ENCODE results near the gene TENM3. TPM values are rescaled to one million over a fixed set of nuclear protein-coding genes. Genes with fewer than 3 reads are reported as not detected.

TENM3 gene
- total RNA-seq, 1 experiment from 2014 or later: 34.1 TPM

- CTCF ChIA-PET: interaction anchor here (1.1 kb wide), 1 partner anchor 174 kb away, joined by 3 read pairs; no protein-coding TSS in a partner anchor
- H3K9me3 Mint-ChIP-seq (ENCODE audit: unreplicated experiment): no peaks in the 10 kb centered on the region
- H3K36me3 Mint-ChIP-seq (ENCODE audit: insufficient read depth, unreplicated experiment): peaks cover 7% of the 10 kb centered on the region
- H3K27ac Mint-ChIP-seq (ENCODE audit: low read depth, unreplicated experiment): no peak overlapping the region
- POLR2A ChIA-PET: interaction anchor here (0.8 kb wide), 1 partner anchor 22 kb away, joined by 3 read pairs; no protein-coding TSS in a partner anchor
- H3K27me3 Mint-ChIP-seq (ENCODE audit: insufficient read depth, unreplicated experiment): no peaks in the 10 kb centered on the region
- no peaks in the 10 kb centered on the region for H3K4me1 Mint-ChIP-seq (ENCODE audit: insufficient read depth, unreplicated experiment)
- H3K4me3 Mint-ChIP-seq (ENCODE audit: unreplicated experiment): no peak overlapping the region
- no peak for TF ChIP-seq CTCF (IDR thresholded peaks at IDR 0.05; ENCODE audit: unreplicated experiment)
- BruUV-seq (replicated peaks): no TSS peak
- intact Hi-C loops (cut with micrococcal nuclease): no loop called here
- no peak for DNase-seq (ENCODE audit: unreplicated experiment)
These were observed 517.4 kb downstream of the TENM3 start for GRCh38 chr4:182760551-182761043.

DNA sequence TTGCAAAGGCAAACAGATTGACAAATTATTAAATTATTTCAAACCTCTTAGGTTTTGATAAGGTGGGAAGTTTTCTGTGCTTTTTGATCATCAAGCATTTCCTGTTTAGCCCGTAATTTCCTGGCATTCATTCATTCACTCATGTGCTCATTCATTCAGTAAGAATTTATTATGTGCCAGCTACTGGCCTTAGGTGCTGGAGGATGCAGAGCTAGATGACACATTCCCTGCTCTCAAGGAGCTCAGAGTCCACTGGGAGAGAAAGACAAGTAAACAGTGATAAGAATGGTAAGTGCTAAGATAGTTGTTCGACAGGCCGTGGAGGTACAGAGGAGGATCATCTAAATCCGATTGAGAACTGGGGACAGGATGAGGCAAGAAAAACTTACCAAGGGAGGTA is 520.9 kb downstream of the TENM3 start:
- Mint-ChIP-seq H3K4me3 (ENCODE audit: unreplicated experiment) (no peak overlapping the region), H3K36me3 (ENCODE audit: insufficient read depth, unreplicated experiment) (no peaks in the 10 kb centered on the region), H3K27ac (ENCODE audit: low read depth, unreplicated experiment) (no peak overlapping the region), H3K27me3 (ENCODE audit: insufficient read depth, unreplicated experiment) (no peaks in the 10 kb centered on the region), H3K9me3 (ENCODE audit: unreplicated experiment) (no peaks in the 10 kb centered on the region), H3K4me1 (ENCODE audit: insufficient read depth, unreplicated experiment) (no peaks in the 10 kb centered on the region)
- BruUV-seq (replicated peaks): no TSS peak
- TF ChIP-seq CTCF (IDR thresholded peaks at IDR 0.05; ENCODE audit: unreplicated experiment): no peak
- POLR2A ChIA-PET: no interaction called here
- DNase-seq (ENCODE audit: unreplicated experiment): no peak
- CTCF ChIA-PET: interaction anchor here (0.6 to 0.7 kb wide), 2 partner anchors 27 to 172 kb away, joined by 3 to 5 read pairs; no protein-coding TSS in a partner anchor
- intact Hi-C loops (cut with micrococcal nuclease): no loop called here

DNA sequence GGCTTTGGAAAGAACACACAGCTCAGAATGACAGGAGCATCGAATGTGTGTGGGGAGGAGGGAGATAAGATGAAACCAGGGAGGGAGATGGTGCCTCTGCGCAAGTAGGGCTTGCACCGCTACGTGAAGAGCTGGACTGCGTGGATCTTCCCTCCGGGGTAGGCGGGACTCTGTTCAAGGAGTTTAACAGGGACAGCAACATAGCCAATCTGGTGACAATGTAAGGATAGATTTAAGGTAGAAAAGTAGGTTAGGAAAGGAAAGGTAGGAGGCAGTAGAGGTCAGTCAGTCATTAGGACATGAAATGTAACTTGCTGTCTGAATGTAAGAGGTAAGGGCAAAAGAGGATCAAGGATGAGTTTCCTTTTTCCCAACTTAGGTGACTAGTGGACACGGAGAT is 521.4 kb downstream of the TENM3 start:
- no peaks in the 10 kb centered on the region for H3K27me3 Mint-ChIP-seq (ENCODE audit: insufficient read depth, unreplicated experiment)
- no peak for TF ChIP-seq CTCF (IDR thresholded peaks at IDR 0.05; ENCODE audit: unreplicated experiment)
- H3K4me1 Mint-ChIP-seq (ENCODE audit: insufficient read depth, unreplicated experiment): no peaks in the 10 kb centered on the region
- H3K27ac Mint-ChIP-seq (ENCODE audit: low read depth, unreplicated experiment): no peak overlapping the region
- no peak for DNase-seq (ENCODE audit: unreplicated experiment)
- no peak overlapping the region for H3K4me3 Mint-ChIP-seq (ENCODE audit: unreplicated experiment)
- ChIA-PET CTCF (interaction anchor here (0.7 kb wide), 1 partner anchor 28 kb away, joined by 3 read pairs; no protein-coding TSS in a partner anchor), POLR2A (no interaction called here)
- no peaks in the 10 kb centered on the region for H3K36me3 Mint-ChIP-seq (ENCODE audit: insufficient read depth, unreplicated experiment)
- intact Hi-C loops (cut with micrococcal nuclease): no loop called here
- H3K9me3 Mint-ChIP-seq (ENCODE audit: unreplicated experiment): no peaks in the 10 kb centered on the region
- no TSS peak for BruUV-seq (replicated peaks)

- POLR2A ChIA-PET: no interaction called here
- H3K27ac Mint-ChIP-seq (ENCODE audit: low read depth, unreplicated experiment): no peak overlapping the region
- CTCF ChIA-PET: interaction anchor here (1.1 kb wide), 1 partner anchor 53 kb away, joined by 3 read pairs; no protein-coding TSS in a partner anchor
- no peaks in the 10 kb centered on the region for H3K4me1 Mint-ChIP-seq (ENCODE audit: insufficient read depth, unreplicated experiment)
- no peaks in the 10 kb centered on the region for H3K9me3 Mint-ChIP-seq (ENCODE audit: unreplicated experiment)
- TF ChIP-seq CTCF (IDR thresholded peaks at IDR 0.05; ENCODE audit: unreplicated experiment): no peak
- intact Hi-C loops (cut with micrococcal nuclease): no loop called here
- BruUV-seq (replicated peaks): no TSS peak
- H3K4me3 Mint-ChIP-seq (ENCODE audit: unreplicated experiment): no peak overlapping the region
- H3K36me3 Mint-ChIP-seq (ENCODE audit: insufficient read depth, unreplicated experiment): no peaks in the 10 kb centered on the region
- no peak for DNase-seq (ENCODE audit: unreplicated experiment)
- no peaks in the 10 kb centered on the region for H3K27me3 Mint-ChIP-seq (ENCODE audit: insufficient read depth, unreplicated experiment)
These were observed 523.0 kb downstream of the TENM3 start for GRCh38 chr4:182765987-182766856.
